ENCODE results near the gene OTUB1. TPM values are rescaled to one million over a fixed set of nuclear protein-coding genes. Genes with fewer than 3 reads are reported as not detected.

The OTUB1 gene
- polyA plus RNA-seq, 1 donor, result 79.5 TPM

DNA sequence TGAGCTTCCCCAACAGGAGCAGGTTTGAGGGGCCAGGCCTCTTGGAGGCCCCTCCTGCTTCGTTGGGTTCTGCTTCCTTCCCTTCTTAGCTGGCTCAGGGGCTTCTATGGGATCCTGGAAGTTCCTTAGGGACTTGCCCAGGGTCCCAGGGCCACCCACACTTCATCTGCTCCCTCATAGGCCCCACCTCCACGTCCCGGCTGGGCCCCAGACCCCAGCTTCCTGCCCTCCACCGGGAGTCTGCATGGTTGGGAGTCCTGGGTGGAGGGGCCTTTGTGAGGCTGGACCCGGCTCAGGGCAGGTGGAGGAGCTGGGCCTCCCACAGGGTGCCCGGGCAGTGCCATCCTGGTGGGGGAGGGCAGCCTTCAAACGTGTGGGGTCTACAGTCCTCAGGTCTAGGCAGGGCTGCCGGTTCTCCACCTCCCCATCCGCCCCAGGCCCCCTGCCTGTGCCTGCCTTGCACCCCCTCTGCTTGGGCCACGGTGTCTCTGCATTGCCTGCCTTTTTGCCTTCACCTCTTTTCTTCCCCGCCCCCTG, 11.6 kb downstream of the OTUB1 start:
- peaks cover 5% of the 10 kb centered on the region for H3K9me3 ChIP-seq (ENCODE audit: control insufficient read depth, low read depth, low read length)
- DNase-seq, result no peak
- no peak overlapping the region for H3K4me3 ChIP-seq (ENCODE audit: low read length)
- H3K4me1 ChIP-seq (ENCODE audit: control insufficient read depth, insufficient read depth, low read length), result peaks cover 14% of the 10 kb centered on the region
- no peak overlapping the region for H3K27ac ChIP-seq (ENCODE audit: low read length)
- H3K36me3 ChIP-seq (ENCODE audit: control insufficient read depth, insufficient read depth, low read length), result peaks cover 48% of the 10 kb centered on the region
- H3K27me3 ChIP-seq (ENCODE audit: control insufficient read depth, insufficient read depth, low read length), result peaks cover 5% of the 10 kb centered on the region
- WGBS (ENCODE audit: insufficient coverage, low lambda C conversion rate), result no CpG with 5 or more reads among the region's 11 CpGs

DNA sequence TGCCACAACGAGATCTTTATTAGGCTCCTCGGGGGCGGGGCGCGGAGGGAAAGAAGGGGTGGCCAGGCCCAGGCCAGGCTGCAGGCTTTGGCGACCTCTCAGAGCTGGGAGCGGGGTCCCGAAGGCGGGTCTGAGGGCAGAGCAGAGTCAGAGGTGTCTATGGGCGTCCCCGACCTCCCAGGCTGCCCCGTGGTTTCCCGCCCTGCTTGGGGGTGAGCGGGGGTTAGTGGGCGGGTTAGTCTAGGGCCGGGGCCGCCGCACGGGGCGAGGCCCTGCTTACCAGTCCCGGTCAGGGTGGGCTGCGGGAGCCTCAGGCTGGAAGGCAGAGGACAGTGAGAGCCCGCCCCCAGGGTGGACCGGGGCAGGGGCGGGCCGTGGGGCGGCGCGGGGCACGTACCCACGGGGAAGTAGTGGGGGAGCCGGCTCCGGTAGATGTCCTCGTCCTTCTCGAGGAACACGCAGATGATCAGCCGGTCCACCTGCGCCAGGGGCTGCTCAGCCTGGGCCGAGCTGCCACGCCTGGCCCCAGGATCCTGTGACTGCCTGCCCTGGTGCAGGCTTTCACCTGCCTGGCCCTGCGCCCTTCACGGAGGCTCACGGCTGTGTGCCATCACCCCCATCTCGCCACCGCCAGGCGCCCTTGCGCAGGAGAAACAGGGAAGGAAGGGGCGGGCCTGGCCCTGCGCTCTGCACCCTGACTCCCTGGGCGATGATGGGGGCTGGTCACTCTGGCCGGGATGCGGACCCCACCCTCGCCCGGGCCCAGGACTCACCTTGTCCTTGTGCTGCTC, 12.5 kb downstream of the OTUB1 start:
- Histone ChIP-seq H3K4me3 (ENCODE audit: low read length) (no peak overlapping the region), H3K27ac (ENCODE audit: low read length) (no peak overlapping the region), H3K27me3 (ENCODE audit: control insufficient read depth, insufficient read depth, low read length) (peaks cover 5% of the 10 kb centered on the region), H3K4me1 (ENCODE audit: control insufficient read depth, insufficient read depth, low read length) (peaks cover 14% of the 10 kb centered on the region), H3K36me3 (ENCODE audit: control insufficient read depth, insufficient read depth, low read length) (peaks cover 42% of the 10 kb centered on the region), H3K9me3 (ENCODE audit: control insufficient read depth, low read depth, low read length) (peaks cover 5% of the 10 kb centered on the region)
- WGBS (ENCODE audit: insufficient coverage, low lambda C conversion rate), result no CpG with 5 or more reads among the region's 54 CpGs
- no peak for DNase-seq

DNA sequence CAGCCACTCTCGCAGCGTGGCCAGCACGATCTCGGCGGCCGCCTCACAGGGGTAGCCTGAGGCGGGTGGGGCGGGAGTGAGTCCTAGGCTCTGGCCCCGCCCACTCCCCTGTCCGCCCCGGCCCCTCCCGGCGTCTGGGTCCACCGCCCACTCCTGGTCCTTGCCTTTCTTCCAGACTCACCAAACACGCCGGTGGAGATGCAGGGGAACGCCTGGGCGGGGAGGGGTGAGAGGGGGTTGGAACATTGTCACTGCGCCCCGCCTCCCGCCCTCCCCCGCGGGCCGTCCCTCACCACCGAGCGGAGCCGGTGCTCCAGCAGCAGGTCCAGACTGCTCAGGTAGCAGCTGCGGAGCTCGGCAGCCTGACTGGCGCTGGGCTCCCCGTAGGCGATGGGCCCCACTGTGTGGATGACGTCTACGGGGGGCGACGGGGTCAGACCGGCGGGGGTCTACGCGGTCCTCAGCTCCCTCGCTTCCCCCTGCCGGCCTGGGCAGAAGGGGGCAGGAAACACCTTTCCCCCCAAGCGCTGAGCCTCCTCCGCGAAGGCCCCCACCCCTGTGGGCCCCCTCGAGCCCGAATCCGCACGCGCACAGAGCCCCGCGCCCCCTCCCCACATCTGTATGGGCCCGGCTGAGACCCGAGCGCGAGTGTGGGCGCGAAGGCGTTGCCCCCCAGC, 13.2 kb downstream of the OTUB1 start:
- no peak overlapping the region for H3K27ac ChIP-seq (ENCODE audit: low read length)
- H3K4me3 ChIP-seq (ENCODE audit: low read length), result no peak overlapping the region
- no CpG with 5 or more reads among the region's 59 CpGs for WGBS (ENCODE audit: insufficient coverage, low lambda C conversion rate)
- peaks cover 14% of the 10 kb centered on the region for H3K4me1 ChIP-seq (ENCODE audit: control insufficient read depth, insufficient read depth, low read length)
- peaks cover 5% of the 10 kb centered on the region for H3K27me3 ChIP-seq (ENCODE audit: control insufficient read depth, insufficient read depth, low read length)
- peak in 1 of 2 donors; percentile 61 for DNase-seq
- H3K9me3 ChIP-seq (ENCODE audit: control insufficient read depth, low read depth, low read length), result peaks cover 5% of the 10 kb centered on the region
- H3K36me3 ChIP-seq (ENCODE audit: control insufficient read depth, insufficient read depth, low read length), result peaks cover 36% of the 10 kb centered on the region

DNA sequence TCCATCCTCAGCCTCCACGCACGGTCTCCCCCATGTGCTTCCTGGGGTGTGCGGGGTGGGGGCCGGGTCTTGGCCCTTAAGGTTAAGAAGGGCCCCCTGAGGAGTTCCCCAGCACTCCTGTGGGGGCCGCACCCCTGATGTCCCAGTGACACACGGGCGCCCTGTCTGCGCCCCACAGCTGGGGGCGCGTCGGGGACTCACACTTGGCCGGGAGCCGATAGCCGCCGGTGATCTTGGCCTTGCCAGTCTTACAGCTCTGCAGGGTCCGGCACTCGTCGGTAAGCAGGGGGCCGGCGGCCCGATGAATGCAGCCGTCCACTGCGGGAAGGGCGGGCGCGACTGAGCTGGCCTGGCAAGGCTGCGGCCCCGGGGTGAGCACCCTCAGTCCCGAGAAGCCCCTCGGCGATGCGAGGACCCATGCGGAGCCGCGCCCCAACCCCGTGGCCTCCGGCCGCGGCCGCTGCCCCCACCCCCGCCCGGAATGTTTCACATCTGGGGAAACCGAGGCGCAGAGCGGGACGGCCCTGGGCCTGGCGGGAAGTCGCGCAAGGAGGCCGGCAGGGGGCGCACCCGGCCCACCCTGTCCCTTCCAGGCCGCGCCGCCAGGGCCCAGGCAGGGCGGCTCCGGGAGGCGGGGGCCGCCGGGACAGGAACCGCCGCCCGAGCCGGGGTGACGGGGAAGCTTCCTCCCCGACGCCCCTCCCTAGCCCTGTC, 13.9 kb downstream of the OTUB1 start:
- Histone ChIP-seq H3K9me3 (ENCODE audit: control insufficient read depth, low read depth, low read length) (peaks cover 5% of the 10 kb centered on the region), H3K36me3 (ENCODE audit: control insufficient read depth, insufficient read depth, low read length) (peaks cover 30% of the 10 kb centered on the region), H3K4me3 (ENCODE audit: low read length) (no peak overlapping the region), H3K27ac (ENCODE audit: low read length) (no peak overlapping the region), H3K27me3 (ENCODE audit: control insufficient read depth, insufficient read depth, low read length) (peaks cover 5% of the 10 kb centered on the region), H3K4me1 (ENCODE audit: control insufficient read depth, insufficient read depth, low read length) (peaks cover 14% of the 10 kb centered on the region)
- WGBS (ENCODE audit: insufficient coverage, low lambda C conversion rate), result no CpG with 5 or more reads among the region's 67 CpGs
- DNase-seq, result peak; percentile 65 to 68

DNA sequence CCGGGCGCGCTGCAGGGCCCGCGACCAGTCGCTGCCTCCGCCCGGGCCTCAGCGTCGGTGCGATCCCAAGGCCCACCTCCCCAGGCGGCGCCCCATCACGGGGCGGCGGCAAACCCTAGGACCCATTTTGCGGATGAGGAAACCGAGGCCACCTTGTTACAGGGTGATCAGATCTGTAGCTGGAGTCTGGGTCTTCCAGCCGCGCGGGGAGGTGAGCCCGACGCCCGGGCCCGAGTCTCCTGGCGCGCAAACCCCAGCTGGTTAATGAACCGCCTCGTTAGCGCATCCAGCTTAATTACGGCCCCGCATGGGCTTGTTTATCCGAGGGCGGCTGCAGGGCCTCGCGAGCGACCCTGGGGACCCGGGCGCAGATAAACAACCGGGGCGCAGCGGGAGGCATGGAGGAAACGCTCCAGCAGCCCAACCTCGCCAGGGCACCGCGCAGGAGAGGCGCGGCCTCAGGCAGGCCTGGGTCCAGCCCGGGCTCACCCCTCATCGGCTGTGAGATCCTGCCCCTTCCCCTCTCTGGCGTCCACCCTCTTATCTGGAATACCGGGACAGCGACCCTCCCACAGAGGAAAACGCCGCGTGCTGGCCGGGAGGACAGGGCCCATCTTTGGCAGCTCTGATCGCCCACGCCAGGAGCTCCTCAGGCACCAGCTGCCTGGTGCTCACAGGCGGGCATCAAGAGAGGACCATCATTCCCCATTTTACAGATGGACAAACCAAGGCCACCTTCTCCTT, 14.7 kb downstream of the OTUB1 start:
- peaks cover 5% of the 10 kb centered on the region for H3K9me3 ChIP-seq (ENCODE audit: control insufficient read depth, low read depth, low read length)
- no peak for DNase-seq
- H3K27ac ChIP-seq (ENCODE audit: low read length), result no peak overlapping the region
- H3K4me1 ChIP-seq (ENCODE audit: control insufficient read depth, insufficient read depth, low read length), result peaks cover 14% of the 10 kb centered on the region
- peaks cover 8% of the 10 kb centered on the region for H3K27me3 ChIP-seq (ENCODE audit: control insufficient read depth, insufficient read depth, low read length)
- H3K4me3 ChIP-seq (ENCODE audit: low read length), result no peak overlapping the region
- WGBS (ENCODE audit: insufficient coverage, low lambda C conversion rate), result no CpG with 5 or more reads among the region's 60 CpGs
- H3K36me3 ChIP-seq (ENCODE audit: control insufficient read depth, insufficient read depth, low read length), result peaks cover 27% of the 10 kb centered on the region

DNA sequence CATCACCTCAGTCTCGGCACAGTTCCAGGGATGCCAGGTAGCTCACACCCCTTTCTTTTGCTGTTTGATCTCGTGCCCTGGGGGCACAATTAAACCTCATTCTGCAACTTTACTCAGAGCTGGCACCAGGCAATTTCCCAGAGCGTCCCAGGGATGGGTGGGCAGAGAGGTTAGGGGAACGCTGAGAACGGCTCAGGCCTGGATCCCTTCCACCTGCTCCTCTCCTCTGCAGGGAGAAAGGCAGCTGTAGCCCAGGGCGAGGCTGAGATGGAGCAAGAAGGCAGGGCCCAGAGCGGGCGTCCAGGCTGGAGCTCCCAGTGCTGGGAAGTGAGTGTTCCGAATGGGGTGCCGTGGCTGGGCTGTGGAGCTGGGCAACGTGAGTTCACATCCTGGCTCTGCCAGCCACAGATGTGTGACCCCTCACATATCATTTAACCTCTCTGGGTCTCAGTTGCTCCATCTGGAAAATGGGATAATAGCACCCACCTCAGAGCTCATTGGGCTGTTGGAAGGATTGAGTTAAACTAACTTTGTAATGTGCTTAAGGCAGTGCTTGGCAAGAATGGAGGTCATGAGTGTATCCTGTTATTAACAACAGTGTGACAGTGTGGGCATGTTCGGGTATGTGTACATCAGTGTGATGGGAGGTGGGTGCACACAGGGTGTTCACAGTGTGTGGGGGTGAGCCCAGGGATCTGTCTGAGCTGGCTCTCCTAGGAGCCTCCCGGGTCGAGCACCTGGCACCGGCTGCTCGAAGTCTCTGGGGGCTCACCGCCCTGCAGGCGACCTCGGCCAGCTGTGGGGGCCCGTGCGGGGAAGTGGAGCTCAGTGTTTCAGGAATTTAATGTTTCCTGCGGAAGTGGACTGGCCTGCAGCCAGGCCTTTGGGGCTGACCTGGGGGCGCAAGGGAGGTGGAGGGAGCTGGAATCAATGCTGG, 15.5 kb downstream of the OTUB1 start:
- Histone ChIP-seq H3K27me3 (ENCODE audit: control insufficient read depth, insufficient read depth, low read length) (peaks cover 17% of the 10 kb centered on the region), H3K36me3 (ENCODE audit: control insufficient read depth, insufficient read depth, low read length) (peaks cover 18% of the 10 kb centered on the region), H3K9me3 (ENCODE audit: control insufficient read depth, low read depth, low read length) (peaks cover 5% of the 10 kb centered on the region), H3K4me3 (ENCODE audit: low read length) (no peak overlapping the region), H3K4me1 (ENCODE audit: control insufficient read depth, insufficient read depth, low read length) (peaks cover 15% of the 10 kb centered on the region), H3K27ac (ENCODE audit: low read length) (no peak overlapping the region)
- no CpG with 5 or more reads among the region's 23 CpGs for WGBS (ENCODE audit: insufficient coverage, low lambda C conversion rate)
- no peak for DNase-seq

DNA sequence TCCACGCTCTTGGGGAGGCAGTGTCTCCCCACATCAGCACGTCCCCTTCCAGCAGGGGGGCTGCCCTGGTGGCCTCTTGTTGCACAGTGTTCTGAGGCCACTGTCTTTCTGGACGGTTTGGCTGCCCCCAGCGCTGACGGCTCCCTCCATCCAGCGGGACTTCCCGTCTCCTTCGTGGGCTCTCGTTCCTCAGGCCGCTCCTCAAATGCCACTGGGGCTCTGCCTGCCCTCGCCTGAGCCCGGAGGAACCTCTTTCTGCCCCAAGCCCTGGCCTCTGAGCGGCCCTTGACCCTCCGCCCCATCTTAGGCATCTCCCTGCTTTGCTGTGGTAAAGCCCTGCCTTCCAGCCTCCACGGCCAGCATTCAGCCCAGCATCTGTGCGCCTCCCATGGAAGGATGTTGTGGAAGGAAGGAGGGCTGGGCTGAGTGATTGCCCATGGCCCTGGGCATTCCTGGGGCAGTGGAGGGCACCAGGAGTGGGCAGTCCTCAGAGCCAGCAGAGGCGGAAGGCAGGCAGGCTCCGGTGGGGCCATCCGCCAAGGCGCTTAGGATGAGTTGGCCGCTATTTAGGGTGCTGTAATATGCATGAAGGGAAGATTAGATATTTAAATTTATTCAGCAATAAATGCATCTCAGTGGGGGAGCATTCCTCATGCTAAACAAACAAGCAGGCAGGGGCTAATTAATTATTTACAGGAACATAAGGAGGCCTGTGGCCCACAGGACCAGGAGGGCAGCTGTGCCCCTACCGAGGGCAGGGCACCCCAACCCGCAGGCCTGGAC, 17.8 kb downstream of the OTUB1 start:
- H3K4me3 ChIP-seq (ENCODE audit: low read length), result no peak overlapping the region
- H3K4me1 ChIP-seq (ENCODE audit: control insufficient read depth, insufficient read depth, low read length), result peaks cover 30% of the 10 kb centered on the region
- peaks cover 38% of the 10 kb centered on the region for H3K27me3 ChIP-seq (ENCODE audit: control insufficient read depth, insufficient read depth, low read length)
- H3K27ac ChIP-seq (ENCODE audit: low read length), result no peak overlapping the region
- no peaks in the 10 kb centered on the region for H3K36me3 ChIP-seq (ENCODE audit: control insufficient read depth, insufficient read depth, low read length)
- WGBS (ENCODE audit: insufficient coverage, low lambda C conversion rate), result no CpG with 5 or more reads among the region's 23 CpGs
- peaks cover 9% of the 10 kb centered on the region for H3K9me3 ChIP-seq (ENCODE audit: control insufficient read depth, low read depth, low read length)
- no peak for DNase-seq

DNA sequence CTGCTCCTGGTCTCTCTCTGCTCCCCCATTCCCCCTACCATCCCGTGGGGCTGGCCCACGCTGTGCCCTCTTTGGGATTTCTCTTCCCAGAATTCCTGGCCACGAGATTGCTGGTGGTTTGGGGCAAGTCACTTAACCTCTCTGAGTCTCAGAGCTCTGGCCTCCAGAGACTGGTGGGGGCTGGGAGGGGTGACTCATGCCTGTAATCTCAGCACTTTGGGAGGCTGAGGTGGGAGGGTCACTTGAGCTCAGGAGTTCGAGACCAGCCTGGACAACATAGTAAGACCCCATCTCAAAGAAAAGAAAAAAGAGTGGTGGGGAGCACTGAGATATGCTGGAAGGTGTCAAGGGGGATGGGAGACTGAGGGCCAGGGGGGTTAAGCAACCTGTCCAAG, 18.3 kb downstream of the OTUB1 start:
- DNase-seq, result no peak
- Histone ChIP-seq H3K4me3 (ENCODE audit: low read length) (no peak overlapping the region), H3K4me1 (ENCODE audit: control insufficient read depth, insufficient read depth, low read length) (peaks cover 28% of the 10 kb centered on the region), H3K36me3 (ENCODE audit: control insufficient read depth, insufficient read depth, low read length) (no peaks in the 10 kb centered on the region), H3K9me3 (ENCODE audit: control insufficient read depth, low read depth, low read length) (peaks cover 9% of the 10 kb centered on the region), H3K27ac (ENCODE audit: low read length) (no peak overlapping the region), H3K27me3 (ENCODE audit: control insufficient read depth, insufficient read depth, low read length) (peaks cover 37% of the 10 kb centered on the region)
- no CpG with 5 or more reads among the region's 4 CpGs for WGBS (ENCODE audit: insufficient coverage, low lambda C conversion rate)

DNA sequence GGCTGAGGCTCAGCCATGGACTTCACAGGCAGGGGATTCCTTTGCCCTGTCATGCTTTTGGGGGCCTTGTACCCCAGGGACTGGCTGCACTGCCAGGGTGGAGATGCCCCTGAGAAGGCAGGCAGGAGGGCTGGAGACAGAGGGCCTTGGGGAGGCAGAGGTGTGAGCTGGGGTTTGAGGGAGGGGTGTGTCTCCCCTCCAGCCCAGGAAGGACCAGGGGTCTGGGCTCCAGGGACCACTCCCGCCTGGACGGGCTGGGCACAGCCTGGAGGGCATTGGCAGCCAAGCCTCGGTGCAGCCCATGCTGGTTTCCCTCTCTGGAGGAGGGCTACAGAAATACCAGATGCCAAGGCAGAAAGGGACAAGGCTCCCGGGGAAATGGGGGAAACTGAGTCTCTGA, 19.5 kb downstream of the OTUB1 start:
- Histone ChIP-seq H3K4me3 (ENCODE audit: low read length) (no peak overlapping the region), H3K9me3 (ENCODE audit: control insufficient read depth, low read depth, low read length) (peaks cover 20% of the 10 kb centered on the region), H3K27me3 (ENCODE audit: control insufficient read depth, insufficient read depth, low read length) (peaks cover 33% of the 10 kb centered on the region), H3K36me3 (ENCODE audit: control insufficient read depth, insufficient read depth, low read length) (no peaks in the 10 kb centered on the region), H3K27ac (ENCODE audit: low read length) (no peak overlapping the region), H3K4me1 (ENCODE audit: control insufficient read depth, insufficient read depth, low read length) (peaks cover 22% of the 10 kb centered on the region)
- no CpG with 5 or more reads among the region's 4 CpGs for WGBS (ENCODE audit: insufficient coverage, low lambda C conversion rate)
- no peak for DNase-seq

Data from large intestine (tissue), 3 donors.